ENCODE data around the gene RRAGC.
"Not testable (repeated sequence)": the region's sequence is repeated elsewhere in the genome, so short reads cannot be mapped to it uniquely, and the experiment has no call there.

The RRAGC gene

GRCh38 chr1:38815903-38816627 lies 43.5 kb downstream of the RRAGC start:
- DNase-seq: no peak

- no peak for DNase-seq
These were observed 44.5 kb downstream of the RRAGC start for GRCh38 chr1:38814984-38815464.

DNA sequence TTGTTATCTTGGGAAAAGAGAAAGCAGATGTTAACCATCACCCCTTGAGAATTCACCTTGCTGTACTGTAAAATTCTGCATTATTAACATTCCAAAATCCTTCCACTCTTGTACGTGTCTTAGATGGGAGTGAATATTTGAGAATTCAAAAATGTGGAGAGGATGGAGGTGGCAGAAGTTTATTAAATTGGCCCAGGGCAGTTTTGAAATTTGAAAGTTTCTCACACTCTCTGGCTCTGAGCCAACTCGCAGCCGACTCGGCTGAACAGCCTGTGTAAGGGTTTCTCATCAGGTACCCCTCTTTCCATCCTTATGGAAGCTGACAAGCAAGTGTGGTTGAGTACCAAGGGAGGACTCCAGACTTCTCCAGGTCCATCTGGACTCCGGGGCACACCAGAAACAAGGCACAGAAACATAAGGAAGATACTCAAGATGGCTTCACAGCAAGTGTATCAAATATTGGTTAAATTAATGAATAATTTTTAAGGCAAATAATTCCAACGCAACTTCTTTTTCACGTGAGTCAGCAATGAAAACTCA lies 45.1 kb downstream of the RRAGC start:
- no peak for DNase-seq

DNA sequence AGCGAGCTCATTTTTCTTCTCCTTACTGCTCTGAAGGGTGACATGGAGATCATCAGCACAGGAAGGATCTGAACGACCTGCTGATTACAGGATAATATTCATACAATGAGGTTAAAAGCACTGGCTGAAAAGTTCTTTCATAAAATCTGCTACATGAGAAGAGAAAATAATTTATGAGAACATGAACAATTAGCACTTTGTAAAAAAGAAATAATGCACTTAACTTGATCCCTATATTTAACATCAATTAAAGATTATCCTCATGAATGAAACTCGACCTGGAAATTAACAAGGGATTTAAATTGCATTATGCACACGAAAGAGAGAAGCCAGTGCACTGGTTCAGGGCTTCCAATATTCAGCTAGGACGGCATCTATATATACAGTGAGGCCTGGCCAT lies 46.6 kb downstream of the RRAGC start:
- no peak for DNase-seq

GRCh38 chr1:38811466-38811865 lies 48.1 kb downstream of the RRAGC start:
- DNase-seq: not testable (repeated sequence)

- no peak for DNase-seq
These were observed 53.5 kb downstream of the RRAGC start for GRCh38 chr1:38806090-38806489.

- DNase-seq: no peak
These were observed 54.5 kb downstream of the RRAGC start for GRCh38 chr1:38805036-38805435.

- DNase-seq: no peak
These were observed 55.3 kb downstream of the RRAGC start for GRCh38 chr1:38804062-38804886.

- no peak for DNase-seq
These were observed 55.9 kb downstream of the RRAGC start for GRCh38 chr1:38803647-38804046.

- DNase-seq: no peak
These were observed 58.6 kb downstream of the RRAGC start for GRCh38 chr1:38800720-38801671.

DNA sequence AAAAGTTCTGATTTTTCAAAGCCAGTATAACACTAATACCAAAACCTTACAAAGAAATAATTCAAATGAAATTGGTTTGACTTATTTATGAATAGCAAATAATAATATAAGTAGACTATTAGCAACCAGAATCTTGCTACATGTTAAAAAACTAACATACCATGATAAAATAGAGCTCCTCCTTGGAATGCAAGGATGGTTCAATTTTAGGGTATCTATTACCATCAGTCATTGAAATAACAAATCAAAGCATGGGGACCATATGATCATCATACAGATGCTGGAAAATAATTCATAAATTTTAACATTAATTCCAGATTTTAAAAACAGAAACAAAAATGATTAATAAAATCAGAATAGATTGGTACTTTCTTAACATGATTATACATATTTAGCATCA lies 66.3 kb downstream of the RRAGC start:
- no peak for DNase-seq

GRCh38 chr1:38791892-38792291 lies 67.7 kb downstream of the RRAGC start:
- no peak for DNase-seq

GRCh38 chr1:38791164-38791515 lies 68.4 kb downstream of the RRAGC start:
- DNase-seq: no peak

GRCh38 chr1:38790422-38791163 lies 69.0 kb downstream of the RRAGC start:
- DNase-seq: no peak

GRCh38 chr1:38789498-38790169 lies 69.9 kb downstream of the RRAGC start:
- no peak for DNase-seq

DNA sequence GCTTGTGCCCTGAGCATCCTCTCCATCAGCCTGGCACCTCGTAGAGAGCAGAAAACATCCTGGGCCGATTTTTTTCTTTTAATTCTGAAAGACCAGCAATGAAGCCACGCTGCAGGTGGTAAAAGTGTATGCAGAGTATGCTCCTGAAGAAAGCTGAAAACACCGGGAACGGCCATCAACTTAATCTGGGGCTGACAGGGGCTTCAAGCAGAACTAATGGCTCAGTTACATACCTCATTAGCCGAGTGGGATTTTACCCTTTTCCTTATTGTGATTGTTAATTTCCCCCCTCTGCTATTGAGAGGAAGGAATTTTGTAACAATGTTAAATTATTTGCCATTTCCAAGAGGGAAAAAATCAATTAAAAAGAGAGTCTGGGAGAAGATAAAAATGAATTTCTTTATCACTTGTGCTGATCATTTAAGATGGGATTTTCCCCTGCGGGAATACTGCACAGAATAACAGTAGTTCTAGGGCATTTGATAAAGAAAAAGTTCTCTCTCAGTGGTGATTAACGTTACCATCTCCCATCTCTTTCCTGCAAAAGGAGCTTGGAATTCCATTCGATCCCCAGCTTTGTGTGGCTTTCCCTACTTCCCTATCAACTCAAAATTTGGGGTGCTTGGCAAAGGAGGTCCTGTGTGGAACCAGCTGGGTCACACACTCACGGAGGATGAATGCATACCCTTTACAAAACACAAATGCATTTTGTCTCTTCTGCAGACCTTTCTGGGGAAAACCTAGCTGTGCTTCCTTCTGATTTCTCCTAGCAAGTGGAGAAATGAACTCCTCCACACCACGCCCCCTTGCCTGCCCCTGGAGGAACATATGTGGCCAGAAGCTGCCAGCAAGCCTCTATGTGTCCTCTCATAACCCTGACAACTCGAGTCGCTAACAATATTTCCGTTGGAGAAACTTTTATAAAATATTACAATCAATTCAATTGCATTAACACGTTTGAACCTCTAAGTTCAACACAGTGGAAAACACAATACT lies 70.9 kb downstream of the RRAGC start:
- no peak for DNase-seq
